DMS 273 (cell line): Measurements from ENCODE around the gene BTNL2.
A peak's percentile ranks its signal among the peaks of the same experiment; 100 is the strongest.
"Not testable (repeated sequence)": the region's sequence is repeated elsewhere in the genome, so short reads cannot be mapped to it uniquely, and the experiment has no call there.

Source experiments
- DNase-seq: peaks from one replicate; lab custom pipeline; 2025; ENCODE audit not compliant: unreplicated experiment; lab: John Stamatoyannopoulos, UW

BTNL2 gene, protein sequence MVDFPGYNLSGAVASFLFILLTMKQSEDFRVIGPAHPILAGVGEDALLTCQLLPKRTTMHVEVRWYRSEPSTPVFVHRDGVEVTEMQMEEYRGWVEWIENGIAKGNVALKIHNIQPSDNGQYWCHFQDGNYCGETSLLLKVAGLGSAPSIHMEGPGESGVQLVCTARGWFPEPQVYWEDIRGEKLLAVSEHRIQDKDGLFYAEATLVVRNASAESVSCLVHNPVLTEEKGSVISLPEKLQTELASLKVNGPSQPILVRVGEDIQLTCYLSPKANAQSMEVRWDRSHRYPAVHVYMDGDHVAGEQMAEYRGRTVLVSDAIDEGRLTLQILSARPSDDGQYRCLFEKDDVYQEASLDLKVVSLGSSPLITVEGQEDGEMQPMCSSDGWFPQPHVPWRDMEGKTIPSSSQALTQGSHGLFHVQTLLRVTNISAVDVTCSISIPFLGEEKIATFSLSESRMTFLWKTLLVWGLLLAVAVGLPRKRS

DNA sequence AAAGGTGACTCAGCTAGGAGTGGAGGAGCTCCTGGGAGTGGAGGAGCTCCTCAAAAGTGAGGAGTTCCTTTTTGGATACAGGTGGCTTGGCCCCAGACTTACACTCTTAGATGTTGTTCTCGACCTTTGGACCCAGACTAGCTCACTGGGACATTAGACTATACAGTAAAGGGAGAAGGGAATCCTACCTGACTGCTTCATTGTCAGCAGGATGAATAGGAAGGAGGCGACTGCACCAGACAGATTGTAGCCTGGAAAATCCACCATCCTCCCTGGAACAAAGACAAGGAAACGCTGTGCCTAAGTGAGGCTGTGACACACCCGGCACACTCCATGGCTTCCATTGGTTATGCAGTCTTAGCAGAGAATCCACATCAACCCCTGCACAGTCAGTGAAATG, at the start of gene BTNL2:
BTNL2 (minus strand) TSS at position 325 of the 400 bp plus-strand sequence; CDS start at position 267, 58 bp downstream.
- no peak for DNase-seq

DNA sequence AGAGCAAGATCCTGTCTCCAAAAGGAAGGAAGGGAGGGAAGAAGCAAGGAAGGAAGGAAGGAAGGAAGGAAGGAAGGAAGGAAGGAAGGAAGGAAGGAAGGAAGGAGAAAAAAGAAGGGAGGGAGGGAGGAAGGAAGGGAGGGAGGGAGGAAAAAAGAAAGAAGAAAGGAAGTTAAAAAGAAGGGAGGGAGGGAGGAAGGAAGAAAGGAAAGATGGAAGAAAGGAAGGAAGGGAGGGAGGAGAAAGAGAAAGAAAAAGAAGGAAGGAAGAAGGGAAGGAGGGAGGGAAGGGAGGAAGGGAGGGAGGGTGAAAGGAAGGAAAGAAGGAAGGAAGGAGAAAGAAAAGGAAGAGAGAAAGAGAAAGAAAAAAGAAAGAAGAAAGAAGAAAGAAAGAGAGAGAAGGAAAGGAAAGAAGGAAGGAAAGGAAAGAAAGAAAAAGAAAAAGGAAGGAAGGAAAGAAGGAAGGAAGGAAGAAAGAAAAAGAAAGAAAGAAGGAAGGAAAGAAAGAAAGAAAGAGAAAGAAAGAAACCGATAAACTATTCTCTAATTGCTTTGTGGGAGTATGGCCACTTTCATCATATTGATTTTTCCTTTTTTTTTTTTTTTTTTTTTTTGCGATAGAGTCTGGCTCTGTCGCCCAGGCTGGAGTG, 42.2 kb upstream of the BTNL2 start:
- no peak for DNase-seq

DNA sequence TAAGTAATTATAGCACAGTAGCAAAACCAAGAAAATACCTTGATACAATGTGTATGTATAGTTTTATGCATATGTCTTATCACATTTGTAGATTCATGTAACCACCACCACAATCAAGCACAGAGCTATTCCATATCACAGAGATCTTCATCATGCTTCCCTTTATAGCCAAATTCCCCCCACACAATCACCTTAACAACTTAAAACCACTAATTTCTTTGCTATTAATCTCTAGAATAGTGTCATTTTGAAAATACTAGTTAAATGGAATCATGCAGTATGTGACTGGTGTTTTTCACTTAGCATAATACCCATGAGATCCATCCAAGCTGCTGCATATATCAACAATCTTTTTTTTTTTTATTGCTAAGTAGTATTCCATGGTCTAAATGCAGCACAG, 41.0 kb upstream of the BTNL2 start:
- no peak for DNase-seq

DNA sequence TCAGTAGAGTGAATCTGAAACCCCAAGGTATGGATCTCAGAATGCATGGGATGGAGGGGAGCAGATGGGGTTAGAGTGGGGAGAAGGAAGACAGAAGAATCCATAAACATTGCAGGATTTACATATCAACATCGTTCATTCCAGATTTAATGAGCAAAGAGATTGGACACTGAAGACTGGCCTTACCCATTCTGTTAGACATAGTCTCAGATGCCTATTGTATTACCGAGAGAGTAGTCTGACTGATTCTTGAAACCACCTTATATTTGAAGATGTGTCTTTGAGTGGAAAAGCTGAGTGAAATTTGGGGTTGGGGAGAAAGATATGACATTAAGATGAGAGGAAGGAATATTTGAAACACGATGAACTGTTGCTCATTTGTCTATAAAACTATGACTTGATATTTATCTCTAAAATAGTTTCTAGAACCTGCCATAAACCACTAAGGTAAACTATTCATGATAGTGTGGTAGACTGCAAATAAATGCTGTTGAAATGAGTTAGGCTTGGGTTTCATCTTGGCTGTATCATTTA, 38.4 kb upstream of the BTNL2 start:
- no peak for DNase-seq

DNA sequence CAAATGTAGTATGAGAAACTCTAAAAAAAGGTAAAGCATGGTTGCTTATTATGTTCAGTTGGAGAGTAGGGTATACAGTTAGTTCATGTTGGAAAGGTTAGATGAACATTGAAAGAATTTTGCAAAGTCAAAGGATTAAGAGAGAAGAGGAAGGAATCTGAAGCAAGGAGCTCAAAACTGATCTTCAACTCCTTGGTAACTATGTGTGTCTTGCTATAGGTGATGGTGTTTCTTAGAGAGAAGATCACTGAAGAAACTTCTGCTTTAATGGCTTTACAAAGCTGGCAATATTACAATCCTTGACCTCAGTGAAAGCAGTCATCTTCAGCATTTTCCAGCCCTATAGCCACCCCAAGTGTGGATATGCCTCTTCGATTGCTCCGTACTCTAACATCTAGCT, 37.5 kb upstream of the BTNL2 start:
- no peak for DNase-seq

DNA sequence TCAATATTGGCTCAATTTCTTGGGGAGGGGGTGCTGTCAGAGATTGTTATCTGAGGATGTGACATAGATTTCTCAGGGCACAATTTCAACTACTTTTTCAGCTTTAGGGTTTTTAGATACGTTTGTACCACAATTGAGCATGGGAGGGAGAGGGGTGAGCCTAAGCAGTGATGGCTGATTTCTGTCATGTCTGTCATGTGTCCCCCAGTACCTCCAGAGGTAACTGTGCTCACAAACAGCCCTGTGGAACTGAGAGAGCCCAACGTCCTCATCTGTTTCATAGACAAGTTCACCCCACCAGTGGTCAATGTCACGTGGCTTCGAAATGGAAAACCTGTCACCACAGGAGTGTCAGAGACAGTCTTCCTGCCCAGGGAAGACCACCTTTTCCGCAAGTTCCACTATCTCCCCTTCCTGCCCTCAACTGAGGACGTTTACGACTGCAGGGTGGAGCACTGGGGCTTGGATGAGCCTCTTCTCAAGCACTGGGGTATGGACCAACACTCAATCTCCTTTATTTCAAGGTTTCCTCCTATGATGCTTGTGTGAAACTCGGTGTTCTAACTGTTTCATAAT, 36.1 kb upstream of the BTNL2 start:
- DNase-seq = no peak

DNA sequence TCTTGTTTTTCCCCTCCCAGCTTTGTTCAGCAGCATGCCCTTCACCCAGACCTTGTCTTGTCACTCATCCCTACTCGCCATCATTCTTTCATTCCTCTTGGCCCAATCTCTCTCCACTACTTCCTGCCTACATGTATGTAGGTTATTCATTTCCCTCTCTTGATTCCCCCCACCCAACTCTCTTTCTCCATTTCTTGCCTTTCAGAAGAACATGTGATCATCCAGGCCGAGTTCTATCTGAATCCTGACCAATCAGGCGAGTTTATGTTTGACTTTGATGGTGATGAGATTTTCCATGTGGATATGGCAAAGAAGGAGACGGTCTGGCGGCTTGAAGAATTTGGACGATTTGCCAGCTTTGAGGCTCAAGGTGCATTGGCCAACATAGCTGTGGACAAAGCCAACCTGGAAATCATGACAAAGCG, 35.3 kb upstream of the BTNL2 start:
- no peak for DNase-seq

DNA sequence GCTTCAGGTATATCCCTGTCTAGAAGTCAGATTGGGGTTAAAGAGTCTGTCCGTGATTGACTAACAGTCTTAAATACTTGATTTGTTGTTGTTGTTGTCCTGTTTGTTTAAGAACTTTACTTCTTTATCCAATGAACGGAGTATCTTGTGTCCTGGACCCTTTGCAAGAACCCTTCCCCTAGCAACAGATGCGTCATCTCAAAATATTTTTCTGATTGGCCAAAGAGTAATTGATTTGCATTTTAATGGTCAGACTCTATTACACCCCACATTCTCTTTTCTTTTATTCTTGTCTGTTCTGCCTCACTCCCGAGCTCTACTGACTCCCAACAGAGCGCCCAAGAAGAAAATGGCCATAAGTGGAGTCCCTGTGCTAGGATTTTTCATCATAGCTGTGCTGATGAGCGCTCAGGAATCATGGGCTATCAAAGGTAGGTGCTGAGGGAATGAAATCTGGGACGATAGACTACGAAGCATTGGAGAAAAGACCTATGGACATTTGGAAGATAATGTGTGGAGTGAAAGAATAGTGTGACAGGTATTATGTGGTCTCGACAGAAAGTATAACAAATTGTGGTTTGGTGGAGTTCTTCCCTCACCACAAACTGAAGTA, 32.7 kb upstream of the BTNL2 start, which contains the start of gene HLA-DRA:
HLA-DRA (plus strand) TSS at position 286 of the 613 bp plus-strand sequence; CDS start at position 350, 64 bp downstream.
- DNase-seq = peak; percentile 78

DNA sequence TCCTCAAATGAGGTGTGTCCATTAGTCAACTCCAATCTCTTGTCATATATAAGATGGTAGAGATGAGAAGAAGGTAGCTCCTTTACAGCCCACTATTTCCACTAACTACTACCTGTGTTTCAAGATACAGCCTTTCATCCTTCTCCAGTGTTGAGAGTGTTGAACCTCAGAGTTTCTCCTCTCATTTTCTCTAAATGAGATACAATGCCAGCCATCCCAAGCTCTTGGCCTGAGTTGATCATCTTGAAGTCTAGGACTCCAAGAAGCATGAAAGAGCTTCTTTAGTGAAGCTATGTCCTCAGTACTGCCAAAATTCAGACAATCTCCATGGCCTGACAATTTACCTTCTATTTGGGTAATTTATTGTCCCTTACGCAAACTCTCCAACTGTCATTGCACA, 32.2 kb upstream of the BTNL2 start:
- no peak for DNase-seq

DNA sequence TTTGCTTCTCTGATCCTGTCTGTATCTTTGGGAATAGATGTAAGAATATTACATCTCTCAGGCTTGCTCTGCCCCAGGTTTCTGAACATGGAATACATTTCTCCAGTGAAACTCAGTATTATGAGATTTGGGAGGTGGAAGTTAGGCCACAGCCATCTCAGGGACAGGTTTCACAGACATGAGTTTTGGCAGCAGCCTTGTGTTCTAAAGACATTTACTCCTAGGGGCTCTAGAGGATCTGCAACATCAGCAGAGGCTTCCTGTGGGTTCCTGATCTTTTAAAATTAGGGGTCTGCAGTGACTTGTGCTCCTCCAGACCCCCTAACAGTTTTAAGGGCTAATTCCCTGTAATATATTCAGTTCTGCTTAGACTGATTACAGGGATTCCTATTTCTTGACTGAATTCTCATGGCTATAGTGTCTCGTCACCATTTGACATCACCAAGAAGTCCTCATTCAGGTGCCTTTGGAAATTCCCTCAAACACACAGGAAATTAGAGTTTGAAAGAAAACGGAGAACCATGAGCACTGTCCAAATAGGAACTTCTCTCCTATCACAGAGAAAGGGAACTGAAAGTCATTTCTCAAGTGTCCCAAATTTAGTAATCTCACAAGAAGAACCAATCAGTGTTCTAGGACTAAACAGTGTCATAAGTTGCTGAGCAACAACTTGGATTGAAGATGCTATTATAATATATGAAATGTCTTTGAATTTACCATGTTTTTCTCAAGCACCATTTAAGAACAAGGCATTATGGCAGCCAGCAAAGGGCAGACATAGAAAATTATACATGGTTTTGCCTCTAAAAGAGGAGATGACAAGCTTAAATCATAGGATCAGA, 30.2 kb upstream of the BTNL2 start:
- peak; percentile 25 for DNase-seq

DNA sequence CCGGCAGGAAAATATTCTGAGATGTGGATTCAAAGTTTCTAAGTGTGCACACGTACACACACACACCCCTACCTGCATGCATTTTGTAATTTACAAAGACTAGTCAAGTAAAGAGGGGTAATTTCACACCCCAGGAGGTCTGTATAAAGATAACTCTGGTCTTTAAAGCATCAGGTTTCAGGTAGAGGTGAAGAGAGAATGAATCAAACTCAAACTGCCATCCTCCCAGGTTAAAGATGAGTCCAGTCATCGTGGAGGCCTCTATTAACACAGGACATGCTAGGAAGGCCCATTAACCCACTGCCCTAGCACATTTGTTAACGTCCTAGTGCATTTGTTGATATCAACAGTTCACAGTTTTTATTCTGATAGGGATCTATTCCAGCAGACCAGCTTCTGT, 29.2 kb upstream of the BTNL2 start:
- no peak for DNase-seq

DNA sequence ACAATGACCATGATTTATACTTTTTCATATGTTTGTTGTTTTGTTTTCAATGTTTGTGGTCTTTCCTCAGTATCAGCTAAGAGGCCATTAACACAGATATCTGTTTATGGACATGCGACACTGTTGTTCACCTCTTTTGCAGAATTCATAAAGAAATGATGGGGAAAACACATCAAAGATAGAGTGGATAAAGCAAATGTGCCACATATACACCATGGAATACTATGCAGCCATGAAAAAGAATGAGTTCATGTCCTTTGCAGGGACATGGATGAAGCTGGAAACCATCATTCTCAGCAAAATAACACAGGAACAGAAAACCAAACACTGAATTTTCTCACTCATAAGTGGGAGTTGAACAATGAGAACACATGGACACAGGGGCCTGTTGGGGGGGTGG, 27.0 kb upstream of the BTNL2 start:
- not testable (repeated sequence) for DNase-seq

DNA sequence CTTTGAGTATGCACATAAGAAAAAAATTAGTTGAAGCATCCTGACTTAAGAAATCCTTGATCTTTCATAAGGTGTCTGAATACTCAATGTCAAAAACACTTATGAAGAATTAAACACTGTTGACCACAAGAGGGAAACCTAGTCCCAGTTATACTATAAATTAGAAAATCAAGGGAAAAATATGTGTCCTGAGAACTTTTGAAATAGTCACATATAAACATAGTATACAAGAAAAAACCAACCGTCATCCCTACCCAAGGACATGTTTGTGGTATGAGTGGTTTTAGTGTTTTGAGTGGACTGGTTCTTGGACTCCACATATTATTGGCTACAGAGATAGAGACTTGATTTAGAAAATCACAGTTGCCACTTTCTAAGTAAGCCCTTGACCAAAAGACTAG, 25.1 kb upstream of the BTNL2 start:
- peak; percentile 33 for DNase-seq

DNA sequence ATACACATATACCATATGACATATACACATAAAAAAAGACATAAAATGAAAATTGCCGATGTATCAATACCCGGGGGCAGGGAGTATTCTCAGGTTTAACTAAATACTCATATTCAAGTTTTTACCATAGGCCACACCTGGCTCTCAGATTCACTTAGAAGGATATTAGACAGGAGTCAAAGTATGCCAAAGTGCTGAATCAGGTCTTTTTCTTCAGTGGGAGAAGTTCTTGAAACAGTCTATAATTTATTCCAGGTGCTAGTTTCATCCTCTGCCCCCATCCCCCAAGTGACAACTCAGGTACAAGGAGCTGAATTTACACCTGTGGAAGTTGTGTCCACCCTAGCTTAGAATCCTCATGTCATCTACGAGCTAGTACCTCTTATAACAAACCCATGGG, 24.2 kb upstream of the BTNL2 start:
- no peak for DNase-seq

DNA sequence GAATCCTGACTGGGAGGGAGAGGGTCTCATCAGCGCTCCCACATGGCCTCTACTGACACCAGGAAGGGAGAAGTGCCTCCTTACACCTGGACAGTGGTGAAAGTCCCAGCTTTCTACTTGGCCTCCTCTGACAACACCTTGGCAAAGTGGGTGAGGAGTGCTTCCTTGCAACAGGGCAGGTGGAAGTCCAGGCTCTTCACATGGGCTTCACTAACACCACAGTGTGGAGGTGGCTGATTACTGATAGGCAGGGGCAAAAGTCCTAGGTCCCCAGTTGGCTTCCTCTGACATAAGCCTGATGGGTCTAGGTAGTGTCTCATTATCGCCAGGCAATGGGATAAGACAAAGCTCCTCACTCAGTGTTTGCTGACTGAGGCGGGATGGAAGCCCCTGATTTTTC, 23.2 kb upstream of the BTNL2 start:
- no peak for DNase-seq

DNA sequence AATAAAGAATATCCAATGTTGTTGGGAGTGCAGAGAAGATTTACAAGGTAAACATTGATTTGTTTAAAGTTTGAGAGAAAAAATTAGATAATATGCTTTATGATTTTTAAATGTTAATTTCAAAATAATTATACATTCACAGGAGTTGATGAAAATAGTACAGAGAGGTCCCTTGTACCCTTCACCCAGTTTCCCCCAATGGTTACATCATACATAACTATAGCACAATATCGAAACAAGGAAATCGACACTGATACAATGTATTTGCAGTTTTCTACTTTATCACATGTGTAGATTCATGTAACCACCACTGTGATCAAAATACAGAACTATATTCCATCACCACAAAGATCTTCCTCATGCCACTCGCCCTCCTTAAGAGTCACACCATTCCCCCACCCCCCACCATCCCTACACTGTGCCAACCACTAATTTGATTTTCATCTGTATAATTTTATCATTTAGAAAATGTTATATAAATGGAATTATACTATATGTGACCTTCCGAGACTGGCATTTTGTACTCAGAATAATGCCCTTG, 21.0 kb upstream of the BTNL2 start:
- no peak for DNase-seq

DNA sequence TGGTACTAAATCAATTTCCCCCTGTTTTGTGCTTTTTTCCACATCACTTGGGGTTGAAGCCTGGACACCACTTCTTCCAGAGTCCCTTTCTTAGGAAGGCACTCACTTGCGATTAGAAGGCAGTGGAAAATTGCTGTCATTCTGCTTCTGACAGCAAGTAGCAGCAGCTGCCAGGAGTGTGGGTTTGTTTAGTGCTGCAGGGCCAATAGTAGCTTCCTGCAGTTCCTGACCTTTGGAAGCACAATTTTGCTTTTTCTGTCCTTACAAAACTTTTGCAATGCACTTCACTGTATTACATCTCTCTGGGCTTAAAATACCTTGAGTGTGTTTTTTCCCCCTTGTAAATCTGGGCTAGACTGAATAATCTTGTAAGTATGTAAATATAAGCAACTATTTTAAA, 20.2 kb upstream of the BTNL2 start:
- no peak for DNase-seq

DNA sequence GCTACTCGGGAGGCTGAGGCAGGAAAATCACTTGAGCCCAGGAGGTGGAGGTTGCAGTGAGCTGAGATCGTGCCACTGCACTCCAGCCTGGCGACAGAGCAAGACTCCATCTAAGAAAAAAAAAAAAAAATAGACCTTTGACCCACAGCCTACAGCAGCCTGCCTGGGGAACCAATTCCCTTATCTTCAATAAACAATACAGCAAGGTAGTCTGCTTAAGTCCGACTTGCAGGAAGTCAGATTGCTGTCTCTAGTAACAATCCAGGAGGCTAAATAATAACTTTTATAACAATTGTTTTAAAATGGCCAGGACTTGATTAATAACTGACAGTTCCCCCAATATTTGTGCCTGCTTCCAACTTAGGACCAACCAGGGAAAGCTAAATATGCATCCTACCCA, 19.4 kb upstream of the BTNL2 start:
- DNase-seq = no peak

DNA sequence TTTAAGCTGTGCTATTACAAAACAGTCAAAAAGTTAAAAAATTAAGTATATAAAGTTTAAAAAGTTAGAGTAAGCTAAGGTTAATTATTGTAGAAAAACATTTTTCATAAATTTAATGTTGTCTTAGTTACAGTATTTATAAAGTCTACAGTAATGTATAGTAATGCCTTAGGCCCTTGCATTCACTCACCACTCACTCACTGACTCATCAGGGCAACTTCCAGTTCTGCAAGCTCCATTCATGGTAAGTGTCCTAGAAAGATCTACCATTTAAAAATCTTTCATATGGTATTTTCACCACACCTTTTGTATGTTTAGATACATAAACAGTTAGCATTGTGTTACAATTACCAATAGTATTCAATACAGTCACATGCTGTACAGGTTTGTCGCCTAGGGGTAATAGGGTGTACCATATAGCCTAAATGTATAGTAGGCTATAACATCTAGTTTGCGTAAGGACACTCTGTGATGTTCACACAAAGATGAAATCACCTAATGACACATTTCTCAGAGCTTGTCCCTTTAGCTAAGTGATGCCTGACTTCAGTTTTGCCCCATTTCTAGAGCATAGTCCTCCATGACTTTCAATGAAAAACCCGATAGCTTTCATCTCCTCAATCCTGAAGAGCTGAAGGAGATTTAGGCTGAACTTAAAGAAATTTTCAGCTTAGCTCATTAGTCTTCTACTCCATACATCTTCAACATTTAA, 17.8 kb upstream of the BTNL2 start:
- DNase-seq = no peak
